DMS153 treated with DMSO at 0.1 percent for 48 hours (cell line): ENCODE measurements around the gene RASGRF1.
"Not testable (repeated sequence)": the region's sequence is repeated elsewhere in the genome, so short reads cannot be mapped to it uniquely, and the experiment has no call there.

Source experiments
- DNase-seq: peaks from one replicate; lab custom pipeline; 2025; ENCODE audit not compliant: unreplicated experiment; lab: John Stamatoyannopoulos, UW

Gene RASGRF1

GRCh38 chr15:79090487-79091203, at the start of gene RASGRF1:
Gene RASGRF1, minus strand, starts transcription at chr15:79090780. Its CDS starts 282 bp downstream, at chr15:79090498.
- DNase-seq: no peak

- DNase-seq: no peak
These were observed 46.0 kb upstream of the RASGRF1 start for GRCh38 chr15:79136434-79137046.

- no peak for DNase-seq
These were observed 42.7 kb upstream of the RASGRF1 start for GRCh38 chr15:79133309-79133708.

- DNase-seq: no peak
These were observed 42.2 kb upstream of the RASGRF1 start for GRCh38 chr15:79132770-79133169.

GRCh38 chr15:79132361-79132760, 41.8 kb upstream of the RASGRF1 start:
- DNase-seq: no peak

- DNase-seq: no peak
These were observed 40.1 kb upstream of the RASGRF1 start for GRCh38 chr15:79130535-79131130.

GRCh38 chr15:79129235-79129634, 38.7 kb upstream of the RASGRF1 start:
- no peak for DNase-seq

- DNase-seq: no peak
These were observed 38.0 kb upstream of the RASGRF1 start for GRCh38 chr15:79128556-79128955.

GRCh38 chr15:79124388-79124787, 33.8 kb upstream of the RASGRF1 start:
- no peak for DNase-seq

- no peak for DNase-seq
These were observed 32.4 kb upstream of the RASGRF1 start for GRCh38 chr15:79122991-79123390.

GRCh38 chr15:79122391-79122790, 31.8 kb upstream of the RASGRF1 start:
- DNase-seq: no peak

GRCh38 chr15:79121571-79121970, 31.0 kb upstream of the RASGRF1 start:
- no peak for DNase-seq

GRCh38 chr15:79117442-79118204, 27.0 kb upstream of the RASGRF1 start:
- no peak for DNase-seq

GRCh38 chr15:79116771-79117170, 26.2 kb upstream of the RASGRF1 start:
- DNase-seq: no peak

GRCh38 chr15:79115986-79116665, 25.5 kb upstream of the RASGRF1 start:
- DNase-seq: no peak

- no peak for DNase-seq
These were observed 23.3 kb upstream of the RASGRF1 start for GRCh38 chr15:79113831-79114230.

- not testable (repeated sequence) for DNase-seq
These were observed 20.8 kb upstream of the RASGRF1 start for GRCh38 chr15:79111404-79111803.

- DNase-seq: no peak
These were observed 14.6 kb upstream of the RASGRF1 start for GRCh38 chr15:79105141-79105540.

GRCh38 chr15:79102595-79102994, 12.0 kb upstream of the RASGRF1 start:
- DNase-seq: no peak

GRCh38 chr15:79101866-79102581, 11.4 kb upstream of the RASGRF1 start:
- DNase-seq: no peak
